PFSK-1 (cell line): Measurements from ENCODE around the gene NPVF.

Experiments used
- FOXP2 ChIP-seq: optimal IDR thresholded peaks from 2 replicates; pipeline ENCODE3; 2011; ENCODE audit warnings: borderline replicate concordance, control low read depth, inconsistent platforms; ENCODE audit not compliant: insufficient read depth; ENCODE audit errors: extremely low read length, extremely low read depth
- POLR2AphosphoS5 ChIP-seq: IDR thresholded peaks from 2 replicates; pipeline ENCODE4 v1.6.1; 2012; ENCODE audit warnings: low read depth, mild to moderate bottlenecking, control low read depth, low read length, moderate library complexity
- REST ChIP-seq, 2 experiments: IDR thresholded peaks; 2 replicates each; pipeline versions ENCODE4 v1.6.1 to v1.8.0; 2011 to 2012; ENCODE audit warnings: low read depth in 2 of 2, low read length in 2 of 2, control low read depth in 1 of 2, inconsistent platforms in 1 of 2, mild to moderate bottlenecking in 1 of 2, moderate library complexity in 1 of 2; ENCODE audit not compliant: insufficient read depth in 1 of 2
- SIN3A ChIP-seq: IDR thresholded peaks from 2 replicates; pipeline ENCODE4 v1.6.1; 2012; ENCODE audit warnings: mild to moderate bottlenecking, low read length, moderate library complexity, borderline replicate concordance; ENCODE audit not compliant: insufficient read depth
- TAF1 ChIP-seq: IDR thresholded peaks from 2 replicates; pipeline ENCODE4 v1.6.1; 2012; ENCODE audit warnings: low read length, control low read depth, borderline replicate concordance; ENCODE audit not compliant: insufficient read depth

- TF ChIP-seq SIN3A (no peak), TAF1 (no peak), POLR2AphosphoS5 (no peak), FOXP2 (no peak), REST (IDR thresholded peaks at IDR 0.05; ENCODE audit: insufficient read depth in 1 of 2, low read depth in 2 of 2, low read length in 2 of 2) (no peak)
Measured at GRCh38 chr7:25186436-25186835, 41.9 kb downstream of the NPVF start.
